Epithelial cell of esophagus (primary cell): ENCODE measurements around the gene SDC3.

Experiments
- DNase-seq: peaks from one replicate; pipeline ENCODE4 v3.0.0; 2010; ENCODE audit warnings: low read depth
- H3K4me3 ChIP-seq: 2 replicates; pipeline ENCODE4 v1.5.1; 2011; ENCODE audit warnings: mild to moderate bottlenecking, low read length, control low read depth
- CTCF ChIP-seq: IDR thresholded peaks from 2 replicates; pipeline ENCODE4 v1.5.1; 2011; ENCODE audit warnings: low read depth, mild to moderate bottlenecking, low read length, control low read depth, inconsistent platforms; ENCODE audit not compliant: insufficient read depth; ENCODE audit errors: missing control alignments

Gene SDC3

GRCh38 chr1:30909365-30910068, 959 bp upstream of the SDC3 start:
- TF ChIP-seq CTCF, result no peak
- DNase-seq, result no peak
- no peak overlapping the region for H3K4me3 ChIP-seq

- no peak overlapping the region for H3K4me3 ChIP-seq
- DNase-seq, result no peak
- no peak for TF ChIP-seq CTCF
These were observed 252 bp downstream of the SDC3 start for GRCh38 chr1:30908316-30908695.

- peak overlapping the region; percentile 28 for H3K4me3 ChIP-seq
- DNase-seq, result no peak
- TF ChIP-seq CTCF, result no peak
These were observed 860 bp downstream of the SDC3 start for GRCh38 chr1:30907481-30908315.

GRCh38 chr1:30906631-30907441, 1.7 kb downstream of the SDC3 start:
- TF ChIP-seq CTCF, result no peak
- no peak for DNase-seq
- no peak overlapping the region for H3K4me3 ChIP-seq

- no peak overlapping the region for H3K4me3 ChIP-seq
- DNase-seq, result no peak
- TF ChIP-seq CTCF, result no peak
These were observed 2.5 kb downstream of the SDC3 start for GRCh38 chr1:30905916-30906620.

- no peak overlapping the region for H3K4me3 ChIP-seq
- DNase-seq, result no peak
- no peak for TF ChIP-seq CTCF
These were observed 3.2 kb downstream of the SDC3 start for GRCh38 chr1:30905403-30905802.
